WI38 (cell line): ENCODE results near the gene TMEM272.
"Not testable (repeated sequence)": the region's sequence is repeated elsewhere in the genome, so short reads cannot be mapped to it uniquely, and the experiment has no call there.

Experiments used
- H3K4me3 ChIP-seq: 2 replicates; pipeline ENCODE4 v1.5.1; 2011; ENCODE audit warnings: low read depth, mild to moderate bottlenecking, control low read depth, low read length
- TF ChIP-seq, protein P1 (sequence below): IDR thresholded peaks from 2 replicates; pipeline ENCODE4 v1.5.1; 2012; ENCODE audit warnings: low read depth, mild to moderate bottlenecking, control low read depth, low read length

The TMEM272 gene

DNA sequence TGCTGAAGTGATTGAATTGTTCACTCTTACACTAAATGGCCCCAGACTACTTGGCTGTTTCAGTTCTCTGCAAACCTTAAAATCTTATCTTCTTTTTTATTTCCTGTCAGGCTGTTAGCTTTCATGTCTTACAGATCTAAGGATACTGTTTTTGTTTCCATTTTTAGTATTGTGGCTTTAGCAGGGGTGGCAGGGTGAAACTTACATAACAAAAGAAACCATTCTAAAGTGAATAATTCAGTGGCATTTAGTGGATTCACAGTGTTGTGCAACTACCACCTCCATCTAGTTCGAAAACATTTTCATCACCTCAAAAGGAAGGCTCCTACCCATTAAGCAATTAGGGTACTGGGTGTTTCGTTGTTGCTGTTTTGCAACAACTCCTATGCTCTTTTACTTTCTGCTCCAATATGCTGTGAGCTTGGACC lies 19.8 kb downstream of the TMEM272 start:
- H3K4me3 ChIP-seq = no peak overlapping the region
- TF ChIP-seq, protein P1, sequence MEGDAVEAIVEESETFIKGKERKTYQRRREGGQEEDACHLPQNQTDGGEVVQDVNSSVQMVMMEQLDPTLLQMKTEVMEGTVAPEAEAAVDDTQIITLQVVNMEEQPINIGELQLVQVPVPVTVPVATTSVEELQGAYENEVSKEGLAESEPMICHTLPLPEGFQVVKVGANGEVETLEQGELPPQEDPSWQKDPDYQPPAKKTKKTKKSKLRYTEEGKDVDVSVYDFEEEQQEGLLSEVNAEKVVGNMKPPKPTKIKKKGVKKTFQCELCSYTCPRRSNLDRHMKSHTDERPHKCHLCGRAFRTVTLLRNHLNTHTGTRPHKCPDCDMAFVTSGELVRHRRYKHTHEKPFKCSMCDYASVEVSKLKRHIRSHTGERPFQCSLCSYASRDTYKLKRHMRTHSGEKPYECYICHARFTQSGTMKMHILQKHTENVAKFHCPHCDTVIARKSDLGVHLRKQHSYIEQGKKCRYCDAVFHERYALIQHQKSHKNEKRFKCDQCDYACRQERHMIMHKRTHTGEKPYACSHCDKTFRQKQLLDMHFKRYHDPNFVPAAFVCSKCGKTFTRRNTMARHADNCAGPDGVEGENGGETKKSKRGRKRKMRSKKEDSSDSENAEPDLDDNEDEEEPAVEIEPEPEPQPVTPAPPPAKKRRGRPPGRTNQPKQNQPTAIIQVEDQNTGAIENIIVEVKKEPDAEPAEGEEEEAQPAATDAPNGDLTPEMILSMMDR = no peak

DNA sequence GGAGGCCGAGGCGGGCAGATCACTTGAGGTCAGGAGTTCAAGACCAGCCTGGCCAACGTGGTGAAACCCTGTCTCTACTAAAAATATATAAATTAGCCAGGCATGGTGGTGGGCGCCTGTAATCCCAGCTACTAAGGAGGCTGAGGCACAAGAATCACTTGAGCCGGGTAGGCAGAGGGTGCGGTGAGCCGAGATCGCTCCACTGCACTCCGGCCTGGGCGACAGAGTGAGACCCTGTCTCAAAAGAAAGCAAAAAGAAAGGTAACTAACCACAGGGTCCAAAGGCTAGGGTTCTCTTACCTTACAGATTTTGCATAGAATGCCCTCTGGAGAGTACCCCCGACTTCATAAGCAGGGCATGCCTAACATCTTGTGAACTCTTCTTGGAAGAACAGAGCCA lies 20.3 kb downstream of the TMEM272 start:
- H3K4me3 ChIP-seq = not testable (repeated sequence)

DNA sequence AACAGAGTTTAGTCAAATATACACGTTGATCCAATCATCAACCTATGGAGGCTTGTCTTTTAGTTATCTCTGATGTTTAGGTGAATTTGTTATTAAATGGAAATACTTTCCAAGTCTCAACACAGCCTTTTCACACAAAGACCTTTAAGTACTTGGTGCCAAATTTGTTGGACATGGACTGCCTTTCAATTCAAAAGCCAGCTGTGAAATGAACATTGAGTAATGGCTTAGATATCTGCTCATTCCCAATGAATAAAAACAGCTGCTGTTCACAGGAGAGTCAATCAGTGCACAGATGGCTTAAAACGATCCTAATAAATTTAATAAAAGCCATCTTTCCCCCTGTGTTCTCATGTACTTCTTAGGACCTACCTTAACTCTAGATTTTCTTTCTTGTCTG lies 21.1 kb downstream of the TMEM272 start:
- TF ChIP-seq, protein P1 = no peak
- H3K4me3 ChIP-seq = no peak overlapping the region

DNA sequence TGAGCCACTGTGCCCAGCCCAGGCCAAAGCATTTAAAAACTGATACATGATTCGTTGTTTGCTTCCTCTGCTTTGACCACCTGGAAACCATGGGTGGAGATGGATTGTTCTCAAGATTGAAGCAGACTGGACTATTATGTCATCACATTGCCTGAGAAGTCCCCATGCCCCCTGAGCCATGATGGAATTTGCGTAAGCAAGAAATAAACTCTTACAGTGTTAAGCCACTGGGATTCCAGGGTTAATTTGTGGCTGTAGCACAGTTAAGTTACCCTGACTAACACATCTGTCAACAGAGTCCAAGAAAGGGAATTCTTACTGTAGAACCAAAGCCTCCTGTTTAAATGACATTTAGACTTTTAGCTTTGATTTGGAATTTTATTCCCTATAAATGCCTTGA lies 21.6 kb downstream of the TMEM272 start:
- no peak overlapping the region for H3K4me3 ChIP-seq
- TF ChIP-seq, protein P1 = no peak

DNA sequence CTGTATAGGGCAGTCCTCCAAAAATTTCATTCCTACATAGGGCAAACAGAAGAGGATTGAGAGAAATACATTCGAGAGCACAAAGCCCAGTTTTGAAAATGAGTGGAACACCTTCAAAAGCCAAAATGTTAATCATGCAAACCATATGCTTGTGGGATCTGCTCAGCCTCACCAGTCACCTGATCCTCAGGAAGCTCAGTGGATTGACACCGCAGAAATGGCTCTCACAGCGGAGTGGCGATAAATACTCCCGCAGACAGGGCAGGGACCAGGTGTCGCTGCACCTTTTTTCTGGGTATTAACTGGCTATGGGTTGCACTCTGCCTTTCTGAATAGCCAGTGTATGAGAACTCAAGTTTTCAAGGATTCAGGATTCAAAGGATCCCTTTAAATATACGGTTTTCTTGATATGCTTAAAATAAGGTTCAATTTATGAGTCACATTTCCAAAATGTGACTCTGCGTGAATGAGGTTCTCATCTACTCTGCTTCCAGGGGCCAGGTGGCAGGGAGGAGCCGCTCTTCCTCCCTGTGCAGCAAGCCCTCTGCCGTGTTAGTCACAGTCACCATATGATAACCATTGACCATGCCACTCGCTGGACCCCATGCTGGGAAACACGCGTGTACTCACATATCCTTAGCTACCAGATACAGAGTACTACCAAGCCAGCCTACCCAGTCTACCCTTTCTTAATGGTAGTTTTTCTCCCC lies 22.7 kb downstream of the TMEM272 start:
- TF ChIP-seq, protein P1 = no peak
- H3K4me3 ChIP-seq = no peak overlapping the region

DNA sequence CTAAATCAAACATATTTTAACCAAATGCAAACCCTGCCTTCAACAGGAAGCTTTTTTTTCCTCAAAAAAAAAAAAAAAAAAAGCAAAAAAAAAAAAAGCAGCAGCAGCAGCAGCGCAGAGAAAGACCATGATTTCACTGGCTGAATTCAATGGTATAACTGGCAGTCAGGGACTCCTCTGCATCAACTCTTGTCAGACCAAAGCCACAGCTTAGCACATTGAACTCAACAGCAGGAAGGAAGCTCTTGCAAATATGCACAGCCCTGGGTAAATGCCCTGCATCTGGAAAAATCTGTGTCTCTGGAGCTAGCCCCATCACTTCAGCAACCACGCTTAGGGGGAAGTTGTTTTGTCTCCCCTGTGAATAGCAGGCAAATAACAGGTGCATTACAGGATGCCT lies 23.4 kb downstream of the TMEM272 start:
- TF ChIP-seq, protein P1 = no peak
- H3K4me3 ChIP-seq = no peak overlapping the region

DNA sequence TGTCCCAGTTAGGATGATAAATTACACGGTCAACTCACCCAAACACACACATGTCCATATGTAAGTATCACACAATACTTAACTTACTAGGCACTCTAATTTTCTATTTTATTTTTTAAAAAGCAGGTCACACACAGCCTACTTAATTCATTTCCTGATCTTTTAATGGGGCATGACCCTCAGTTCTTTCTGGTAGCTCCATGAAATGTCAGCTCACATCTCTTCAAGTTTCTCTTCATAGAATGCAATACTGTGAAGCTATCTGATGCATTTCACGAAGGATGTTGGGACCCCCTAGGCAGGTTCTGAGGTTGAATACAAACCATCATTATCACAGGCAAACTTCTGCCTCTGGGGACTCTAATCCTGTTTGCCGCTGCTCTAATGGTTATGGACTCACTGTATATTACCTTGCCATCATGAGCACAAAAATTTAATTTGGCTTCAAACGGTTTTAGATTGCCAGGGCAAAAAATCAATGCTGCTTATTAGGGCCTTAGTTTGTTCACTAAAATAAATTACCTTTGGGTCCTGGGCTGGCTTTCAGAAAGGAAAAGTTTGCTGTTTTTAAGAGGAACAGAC lies 24.9 kb downstream of the TMEM272 start:
- H3K4me3 ChIP-seq = no peak overlapping the region
- TF ChIP-seq, protein P1 = no peak

DNA sequence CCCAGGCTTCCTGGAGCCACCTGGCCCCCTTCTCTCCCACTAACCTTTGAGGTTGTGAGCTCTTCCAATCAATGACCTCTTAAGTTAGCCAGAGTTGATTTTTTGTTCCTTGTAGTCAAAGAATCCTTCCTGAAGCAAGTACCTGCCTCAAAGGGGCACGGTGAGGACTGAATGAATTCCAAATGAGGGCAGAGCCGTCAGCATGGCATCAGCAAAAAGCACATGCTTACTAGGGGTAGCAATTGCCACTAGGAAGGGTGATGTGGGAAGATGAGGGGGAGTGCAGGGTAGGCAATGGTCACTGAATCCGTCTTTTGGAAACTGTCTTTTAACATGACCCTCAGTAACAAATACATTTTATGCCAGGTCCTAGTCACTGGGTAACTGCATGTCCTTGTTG lies 25.4 kb downstream of the TMEM272 start:
- H3K4me3 ChIP-seq = no peak overlapping the region
- TF ChIP-seq, protein P1 = no peak
